H1 (cell line): ENCODE measurements around the gene NHERF2. TPM values are rescaled to one million over a fixed set of nuclear protein-coding genes. Genes with fewer than 3 reads are reported as not detected.

Experiments
- CTCF ChIA-PET: fragments of 300-600 bp; sonication (Branson Sonifier 250); formaldehyde crosslinking; loops from one replicate; lab custom pipeline; 2021; ENCODE audit not compliant: partially characterized antibody; lab: Charles Lee
- POLR2A ChIA-PET: fragments of 300-600 bp; sonication (Branson Sonifier 250); formaldehyde crosslinking; loops from one replicate; lab custom pipeline; 2021; ENCODE audit warnings: inconsistent platforms; ENCODE audit not compliant: partially characterized antibody; lab: Charles Lee
- DNase-seq, 2 experiments: peaks; one replicate each; pipeline versions ENCODE4 v3.0.0 to v3.0.0-alpha.2; 2010 to 2022; ENCODE audit warnings: low spot score in 2 of 2, low read depth in 1 of 2, mixed read lengths in 1 of 2
- FAIRE-seq: peaks from 2 replicates; lab custom pipeline; 2011; peaks lifted over from hg19 to GRCh38; lab: Jason Lieb, UNC
- H2AFZ ChIP-seq: 2 replicates; pipeline ENCODE4 v1.8.1; 2012; ENCODE audit warnings: low read length, inconsistent platforms
- H2AK5ac ChIP-seq: 2 replicates; pipeline ENCODE4 v1.6.1; 2013; ENCODE audit warnings: low read depth, low read length
- H2BK120ac ChIP-seq: replicated peaks from 2 replicates; pipeline ENCODE3; 2013; ENCODE audit warnings: low read depth, low read length, inconsistent platforms
- H2BK12ac ChIP-seq: 2 replicates; pipeline ENCODE4 v1.6.1; 2013; ENCODE audit warnings: low read depth, low read length
- H2BK15ac ChIP-seq: 2 replicates; pipeline ENCODE4 v1.6.1; 2013; ENCODE audit warnings: low read length
- H2BK20ac ChIP-seq: 2 replicates; pipeline ENCODE4 v1.6.1; 2013; ENCODE audit warnings: low read length
- H2BK5ac ChIP-seq: 2 replicates; pipeline ENCODE4 v1.6.1; 2013; ENCODE audit warnings: low read depth, low read length
- H3K14ac ChIP-seq: 2 replicates; pipeline ENCODE4 v1.6.1; 2013; ENCODE audit warnings: inconsistent platforms; ENCODE audit not compliant: insufficient read length
- H3K18ac ChIP-seq: 2 replicates; pipeline ENCODE4 v1.6.1; 2013; ENCODE audit warnings: low read length; ENCODE audit errors: extremely low read depth
- H3K23ac ChIP-seq: 2 replicates; pipeline ENCODE4 v1.6.1; 2013; ENCODE audit warnings: inconsistent platforms; ENCODE audit not compliant: insufficient read length
- H3K23me2 ChIP-seq: 2 replicates; pipeline ENCODE4 v1.6.1; 2013; ENCODE audit warnings: low read depth, low read length
- H3K27ac ChIP-seq: 2 replicates; pipeline ENCODE4 v1.6.1; 2011; ENCODE audit warnings: low read depth, low read length, inconsistent platforms
- H3K27me3 ChIP-seq, 4 experiments: replicated peaks in 1 of 4; 1 replicate in 1 of 4; 2 replicates in 3 of 4; pipeline versions ENCODE4 v1.6.1 to v1.8.1; 2011 to 2013; ENCODE audit warnings: low read length in 3 of 4, mild to moderate bottlenecking in 3 of 4, inconsistent platforms in 2 of 4, mixed read lengths in 2 of 4, moderate library complexity in 1 of 4; ENCODE audit not compliant: control insufficient read depth in 3 of 4, insufficient read depth in 3 of 4; ENCODE audit errors: extremely low read depth in 1 of 4
- H3K36me3 ChIP-seq, 4 experiments: 2 replicates each; pipeline versions ENCODE4 v1.6.1 to v1.8.1; 2011 to 2013; ENCODE audit warnings: mild to moderate bottlenecking in 4 of 4, low read length in 3 of 4, moderate library complexity in 2 of 4, control low read depth in 1 of 4, inconsistent platforms in 1 of 4; ENCODE audit not compliant: insufficient read depth in 4 of 4, control insufficient read depth in 2 of 4
- H3K4ac ChIP-seq: replicated peaks from 2 replicates; pipeline ENCODE3; 2013; ENCODE audit warnings: low read length, low read depth, mixed read lengths, inconsistent platforms; ENCODE audit not compliant: insufficient read length
- H3K4me1 ChIP-seq, 4 experiments: replicated peaks in 1 of 4; 1 replicate in 1 of 4; 2 replicates in 3 of 4; pipeline versions ENCODE4 v1.6.1 to v1.8.1; 2011 to 2013; ENCODE audit warnings: low read length in 3 of 4, inconsistent platforms in 2 of 4, mixed read lengths in 1 of 4; ENCODE audit not compliant: insufficient read depth in 4 of 4, control insufficient read depth in 3 of 4
- H3K4me2 ChIP-seq, 2 experiments: 2 replicates each; pipeline versions ENCODE4 v1.6.1 to v1.8.1; 2011 to 2013; ENCODE audit warnings: low read depth in 2 of 2, low read length in 2 of 2, control low read depth in 1 of 2, inconsistent platforms in 1 of 2, mild to moderate bottlenecking in 1 of 2; ENCODE audit not compliant: insufficient read depth in 1 of 2
- H3K4me3 ChIP-seq, 4 experiments: fragments of 200-600, 300-600 bp in 1 of 4; sonication (generic), shearing (Covaris generic), sonication (Bioruptor Twin) in 1 of 4; 2 replicates each; pipeline versions ENCODE4 v1.5.1 to v1.8.1; 2011 to 2016; ENCODE audit warnings: low read length in 4 of 4, low read depth in 3 of 4, control low read depth in 2 of 4, inconsistent platforms in 2 of 4, mild to moderate bottlenecking in 2 of 4, mixed read lengths in 1 of 4, moderate library complexity in 1 of 4; ENCODE audit not compliant: insufficient read depth in 2 of 4; ENCODE audit errors: extremely low read depth in 1 of 4
- H3K56ac ChIP-seq: replicated peaks from 2 replicates; pipeline ENCODE3; 2013; ENCODE audit warnings: low read depth, mild to moderate bottlenecking, mixed read lengths, low read length, inconsistent platforms; ENCODE audit not compliant: insufficient read length
- H3K79me1 ChIP-seq: 2 replicates; pipeline ENCODE4 v1.6.1; 2013; ENCODE audit warnings: low read depth, low read length, control low read depth
- H3K79me2 ChIP-seq, 2 experiments: 2 replicates each; pipeline versions ENCODE4 v1.6.1 to v1.8.1; 2012 to 2013; ENCODE audit warnings: low read length in 2 of 2, mild to moderate bottlenecking in 2 of 2, inconsistent platforms in 1 of 2; ENCODE audit not compliant: insufficient read depth in 2 of 2, control insufficient read depth in 1 of 2
- H3K9ac ChIP-seq, 4 experiments: replicated peaks in 1 of 4; 1 replicate in 1 of 4; 2 replicates in 3 of 4; pipeline versions ENCODE4 v1.6.1 to v1.8.1; 2011 to 2013; ENCODE audit warnings: low read depth in 3 of 4, low read length in 3 of 4, control low read depth in 2 of 4, mild to moderate bottlenecking in 2 of 4, moderate library complexity in 2 of 4, inconsistent platforms in 1 of 4; ENCODE audit errors: extremely low read depth in 1 of 4
- H3K9me3 ChIP-seq, 2 experiments: 2 replicates each; pipeline versions ENCODE4 v1.6.1 to v1.8.1; 2012 to 2013; ENCODE audit warnings: mild to moderate bottlenecking in 2 of 2, moderate library complexity in 2 of 2, control low read depth in 1 of 2, inconsistent platforms in 1 of 2, low read depth in 1 of 2, low read length in 1 of 2, mixed read lengths in 1 of 2; ENCODE audit not compliant: insufficient read depth in 2 of 2
- H4K20me1 ChIP-seq, 2 experiments: replicated peaks in 1 of 2; 2 replicates each; pipeline versions ENCODE3 to v1.8.1; 2011 to 2013; ENCODE audit warnings: inconsistent platforms in 2 of 2, low read length in 2 of 2, mild to moderate bottlenecking in 1 of 2; ENCODE audit not compliant: insufficient read depth in 2 of 2, control insufficient read depth in 1 of 2
- H4K5ac ChIP-seq: 2 replicates; pipeline ENCODE4 v1.6.1; 2013; ENCODE audit warnings: low read length, low read depth, mixed read lengths, inconsistent platforms; ENCODE audit not compliant: insufficient read length
- H4K8ac ChIP-seq: 2 replicates; pipeline ENCODE4 v1.8.0; 2013; ENCODE audit warnings: mild to moderate bottlenecking, moderate library complexity, low read length, inconsistent platforms; ENCODE audit not compliant: insufficient read depth; ENCODE audit errors: extremely low read depth
- H4K91ac ChIP-seq: replicated peaks from 2 replicates; pipeline ENCODE3; 2013; ENCODE audit warnings: low read length, mixed read lengths, inconsistent platforms; ENCODE audit not compliant: insufficient read length
- BCL11A ChIP-seq, 2 experiments: IDR thresholded peaks; one replicate each; pipeline ENCODE4 v1.6.1; 2011; ENCODE audit warnings: low read depth in 2 of 2, low read length in 2 of 2, mild to moderate bottlenecking in 2 of 2
- CHD1 ChIP-seq: IDR thresholded peaks from 2 replicates; pipeline ENCODE4 v1.6.1; 2012; ENCODE audit warnings: low read depth, low read length, improper control_type of control experiment
- CREB1 ChIP-seq: IDR thresholded peaks from 2 replicates; pipeline ENCODE4 v1.6.1; 2012; ENCODE audit warnings: inconsistent platforms
- GTF2F1 ChIP-seq: IDR thresholded peaks from 2 replicates; pipeline ENCODE4 v1.6.1; 2012; ENCODE audit warnings: low read depth, low read length, improper control_type of control experiment, borderline replicate concordance
- JUND ChIP-seq: IDR thresholded peaks from 2 replicates; pipeline ENCODE4 v1.6.1; 2011; ENCODE audit warnings: mild to moderate bottlenecking, improper control_type of control experiment, low read length
- KDM1A ChIP-seq: fragments of 200-600, 300-600 bp; sonication (generic); IDR thresholded peaks from 2 replicates; pipeline ENCODE4 v1.7.1; 2016; ENCODE audit warnings: mild to moderate bottlenecking, low read length, borderline replicate concordance
- MAFK ChIP-seq: IDR thresholded peaks from 2 replicates; pipeline ENCODE4 v1.6.1; 2012; ENCODE audit warnings: low read depth, mild to moderate bottlenecking, improper control_type of control experiment, low read length
- MAX ChIP-seq: IDR thresholded peaks from 2 replicates; pipeline ENCODE4 v1.6.1; 2012; ENCODE audit warnings: inconsistent platforms
- WGBS, 2 experiments: shearing (Covaris generic) in 1 of 2; methylation state at CpG; one replicate each; pipeline versions ENCODE4 v1.1.6 to v1.1.7; 2013 to 2015; ENCODE audit warnings: low lambda C conversion rate in 2 of 2, mixed read lengths in 2 of 2, inconsistent platforms in 1 of 2, low coverage in 1 of 2, missing lambda C conversion rate in 1 of 2; ENCODE audit not compliant: insufficient replicate concordance in 2 of 2, insufficient coverage in 1 of 2, insufficient read length in 1 of 2; ENCODE audit errors: extremely low coverage in 1 of 2, missing lambda C conversion rate in 1 of 2; 5-methylcytosine and 5-hydroxymethylcytosine counted together
- polyA plus RNA-seq, 7 experiments: library from polyadenylated mRNA; depleted of rRNA in 3 of 7; stranded (reverse) in 5 of 7; unstranded in 2 of 7; fragments of >200 nt in 5 of 7; fragments of 200-250 nt in 2 of 7; gene quantifications; 1 replicate in 5 of 7; 2 replicates in 1 of 7; 4 replicates in 1 of 7; pipeline versions ENCODE4 v1.2.1 to v1.2.3, GENCODE V29; 2011 to 2013; ENCODE audit warnings: missing spikeins in 2 of 7, mixed read lengths in 2 of 7
- total RNA-seq: library from RNA; stranded (reverse); fragmentation: NEBNext Ultra II Directional; extraction: Animal tissue kit (Norgen Biotek cat#: 25700); gene quantifications from 2 replicates; pipeline ENCODE4 v1.2.1, GENCODE V29; 2021
- TF ChIP-seq, protein P1 (sequence below): IDR thresholded peaks from 2 replicates; pipeline ENCODE4 v1.6.1; 2012; ENCODE audit warnings: inconsistent platforms

Gene NHERF2
- total and polyA plus RNA-seq, 2 of the 8 experiments (the other 6 are each of a cell fraction or from before 2014, with no cell fraction given), result 13.9 to 19.3 TPM

- 0 out of 8 replicates have a peak, but pooled peaks cover 0 to 2% (median 0%) of the 10 kb centered on the region in 4 experiments for H3K36me3 ChIP-seq
- FAIRE-seq, result no peak
- no peak overlapping the region for H3K4ac ChIP-seq
- H3K4me2 ChIP-seq, result peak overlapping the region; percentile 89 to 92
- H3K23me2 ChIP-seq, result peaks cover 12% of the 10 kb centered on the region; the same call in 1 of the 2 replicates
- H3K9me3 ChIP-seq, result no peaks in the 10 kb centered on the region
- H3K23ac ChIP-seq, result no peak overlapping the region
- H3K27ac ChIP-seq, result no peak overlapping the region
- peaks cover 3 to 36% (median 22%) of the 10 kb centered on the region in 4 experiments for H3K4me1 ChIP-seq
- no peak overlapping the region for H2BK20ac ChIP-seq
- 24% methylated on average over 23 of the region's 23 CpGs; no CpG with 5 or more reads in 1 of the 2 experiments for WGBS, 2 experiments
- H2BK120ac ChIP-seq, result no peak overlapping the region
- CTCF ChIA-PET, result interaction anchor here (1.1 to 2.8 kb wide), 7 partner anchors 8 to 138 kb away, joined by 3 to 7 read pairs (median 6); partner anchors contain the start of genes NHERF2 and NPW
- H4K8ac ChIP-seq, result no peak overlapping the region
- H3K27me3 ChIP-seq, result no peaks in the 10 kb centered on the region
- no peak overlapping the region for H2BK15ac ChIP-seq
- no peak overlapping the region for H2BK5ac ChIP-seq
- H2AK5ac ChIP-seq, result 0 out of 2 replicates have a peak overlapping the region, but pooled peaks have one; percentile 53
- H3K18ac ChIP-seq, result no peak overlapping the region
- H3K9ac ChIP-seq, result peak overlapping the region; percentile 51 to 83 (median 76)
- no peak for TF ChIP-seq JUND
- TF ChIP-seq MAX, result peak; percentile 80
- TF ChIP-seq CHD1, result no peak
- TF ChIP-seq, protein P1, sequence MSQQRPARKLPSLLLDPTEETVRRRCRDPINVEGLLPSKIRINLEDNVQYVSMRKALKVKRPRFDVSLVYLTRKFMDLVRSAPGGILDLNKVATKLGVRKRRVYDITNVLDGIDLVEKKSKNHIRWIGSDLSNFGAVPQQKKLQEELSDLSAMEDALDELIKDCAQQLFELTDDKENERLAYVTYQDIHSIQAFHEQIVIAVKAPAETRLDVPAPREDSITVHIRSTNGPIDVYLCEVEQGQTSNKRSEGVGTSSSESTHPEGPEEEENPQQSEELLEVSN, result peak; percentile 98
- TF ChIP-seq KDM1A, result no peak
- TF ChIP-seq MAFK, result no peak
- TF ChIP-seq BCL11A (IDR thresholded peaks at IDR 0.05; ENCODE audit: low read depth in 2 of 2, low read length in 2 of 2), result no peak
- TF ChIP-seq CREB1, result no peak
- no peak for TF ChIP-seq GTF2F1
- H4K91ac ChIP-seq, result no peak overlapping the region
- H2BK12ac ChIP-seq, result no peak overlapping the region
- H4K5ac ChIP-seq, result no peak overlapping the region
- H4K20me1 ChIP-seq, result peaks cover 17 to 44% of the 10 kb centered on the region in 2 experiments
- POLR2A ChIA-PET, result interaction anchor here (0.6 to 2.8 kb wide), 16 partner anchors 9 to 493 kb away, joined by 3 to 17 read pairs (median 4); partner anchors contain the start of genes NPW, RPS2, TBL3 and TRAF7
- peak overlapping the region; percentile 66 to 95 (median 83) for H3K4me3 ChIP-seq
- no peak for DNase-seq
- H3K79me2 ChIP-seq, result peaks cover 22 to 43% of the 10 kb centered on the region in 2 experiments; a peak in 3 of 4 replicates
- no peak overlapping the region for H2AFZ ChIP-seq
- no peak overlapping the region for H3K56ac ChIP-seq
- peaks cover 9% of the 10 kb centered on the region; the same call in 1 of the 2 replicates for H3K79me1 ChIP-seq
- H3K14ac ChIP-seq, result no peak overlapping the region
Observed at GRCh38 chr16:2008631-2009163, 18.0 kb upstream of the NHERF2 start.
